Cardiac muscle cell (in vitro differentiated cells and primary cell): ENCODE measurements around the gene NFATC3. TPM values are rescaled to one million over a fixed set of nuclear protein-coding genes. Genes with fewer than 3 reads are reported as not detected.
A peak's percentile ranks its signal among the peaks of the same experiment; 100 is the strongest.

Experiments used
- DNase-seq, 2 donors: peaks; one replicate each; pipeline versions ENCODE4 v3.0.0 to v3.0.0-alpha.2; 2010 to 2017; ENCODE audit warnings: low read depth in 1 of 2, low spot score in 1 of 2
- H3K27ac ChIP-seq: fragments of 200-600 bp; sonication (generic); 2 replicates; pipeline ENCODE4 v1.5.1; 2016
- H3K27me3 ChIP-seq: fragments of 200-600 bp; sonication (generic); 2 replicates; pipeline ENCODE4 v1.6.0; 2016; ENCODE audit warnings: control low read depth
- H3K36me3 ChIP-seq: fragments of 200-600 bp; sonication (generic); 2 replicates; pipeline ENCODE4 v1.5.1; 2016; ENCODE audit warnings: control low read depth
- H3K4me1 ChIP-seq: fragments of 200-600 bp; sonication (generic); 2 replicates; pipeline ENCODE4 v1.8.1; 2017; ENCODE audit warnings: low read depth, mild to moderate bottlenecking, mixed run types
- H3K4me3 ChIP-seq: fragments of 200-600 bp; sonication (generic); 2 replicates; pipeline ENCODE4 v1.5.1; 2016; ENCODE audit warnings: mild to moderate bottlenecking
- H3K9me3 ChIP-seq: fragments of 200-600 bp; sonication (generic); 2 replicates; pipeline ENCODE4 v1.5.1; 2017; ENCODE audit warnings: low read depth, mild to moderate bottlenecking, control low read depth
- CTCF ChIP-seq: IDR thresholded peaks from 2 replicates; pipeline ENCODE4 v1.5.1; 2012; ENCODE audit warnings: low read depth, mild to moderate bottlenecking, low read length
- polyA plus RNA-seq: library from polyadenylated mRNA; unstranded; fragments of >200 nt; fragmentation: Nextera tagmentation; extraction: Ambion mirVana; gene quantifications from 2 replicates; pipeline ENCODE4 v1.2.1, GENCODE V29; 2016
- total RNA-seq: library from RNA; depleted of rRNA; stranded (reverse); fragments of >200 nt; gene quantifications from 2 replicates; pipeline ENCODE4 v1.2.3, GENCODE V29; 2016

The NFATC3 gene
- total and polyA plus RNA-seq, 2 experiments from 2014 or later: 13.6 to 26.2 TPM

GRCh38 chr16:68083861-68084503, 1.2 kb upstream of the NFATC3 start:
- Histone ChIP-seq H3K4me3 (peak overlapping the region; percentile 45), H3K27ac (peak overlapping the region; percentile 82), H3K9me3 (no peaks in the 10 kb centered on the region), H3K27me3 (no peaks in the 10 kb centered on the region), H3K4me1 (peaks cover 20% of the 10 kb centered on the region), H3K36me3 (no peaks in the 10 kb centered on the region)
- DNase-seq: peak; percentile 28 to 54
- TF ChIP-seq CTCF: no peak

DNA sequence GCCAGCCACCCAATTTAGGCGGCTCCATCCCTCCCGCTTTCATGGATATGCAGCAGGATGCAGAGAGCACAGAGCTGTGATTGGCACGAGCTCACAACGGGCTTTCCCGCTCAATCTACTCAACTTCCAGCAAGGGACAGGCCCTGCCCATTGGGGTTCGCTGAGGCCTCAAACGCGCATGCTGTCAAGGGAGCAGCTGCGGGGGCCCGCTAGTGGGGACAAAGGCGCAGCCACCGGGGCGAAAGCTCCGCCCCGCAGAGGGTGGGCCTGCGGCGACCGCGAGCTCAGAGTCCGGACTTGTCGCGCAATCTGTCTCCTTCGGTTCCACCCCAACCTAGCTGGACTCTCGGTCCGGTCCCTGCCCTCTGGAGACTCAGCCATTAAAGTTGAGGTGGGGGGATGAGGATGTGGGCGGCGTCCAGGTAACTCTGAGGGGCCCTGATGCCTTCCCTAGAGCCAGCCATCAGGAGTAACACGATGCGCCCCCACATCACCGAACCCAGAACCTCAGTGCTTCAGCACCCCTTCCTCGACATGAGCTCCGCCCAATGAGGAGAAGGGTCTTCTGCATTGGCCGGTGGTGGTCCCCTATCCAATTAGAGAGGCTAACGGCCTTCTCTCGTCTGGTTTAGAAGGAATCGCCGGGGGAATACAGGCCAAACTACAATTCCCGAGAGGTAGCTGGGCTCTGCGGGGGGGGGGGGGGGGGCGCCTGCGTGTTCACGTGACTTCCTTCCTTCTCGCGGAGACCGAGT, 489 bp upstream of the NFATC3 start:
- Histone ChIP-seq H3K4me1 (peaks cover 20% of the 10 kb centered on the region), H3K4me3 (peak overlapping the region; percentile 45), H3K36me3 (no peaks in the 10 kb centered on the region), H3K27ac (peak overlapping the region; percentile 82), H3K27me3 (no peaks in the 10 kb centered on the region), H3K9me3 (no peaks in the 10 kb centered on the region)
- no peak for TF ChIP-seq CTCF
- peak; percentile 72 to 85 for DNase-seq

GRCh38 chr16:68086336-68086841, 1.2 kb downstream of the NFATC3 start:
- no peaks in the 10 kb centered on the region for H3K9me3 ChIP-seq
- no peak for TF ChIP-seq CTCF
- H3K4me3 ChIP-seq: peak overlapping the region; percentile 81
- H3K36me3 ChIP-seq: no peaks in the 10 kb centered on the region
- peak; percentile 33 to 53 for DNase-seq
- H3K27me3 ChIP-seq: no peaks in the 10 kb centered on the region
- H3K27ac ChIP-seq: peak overlapping the region; percentile 88
- peaks cover 25% of the 10 kb centered on the region for H3K4me1 ChIP-seq

DNA sequence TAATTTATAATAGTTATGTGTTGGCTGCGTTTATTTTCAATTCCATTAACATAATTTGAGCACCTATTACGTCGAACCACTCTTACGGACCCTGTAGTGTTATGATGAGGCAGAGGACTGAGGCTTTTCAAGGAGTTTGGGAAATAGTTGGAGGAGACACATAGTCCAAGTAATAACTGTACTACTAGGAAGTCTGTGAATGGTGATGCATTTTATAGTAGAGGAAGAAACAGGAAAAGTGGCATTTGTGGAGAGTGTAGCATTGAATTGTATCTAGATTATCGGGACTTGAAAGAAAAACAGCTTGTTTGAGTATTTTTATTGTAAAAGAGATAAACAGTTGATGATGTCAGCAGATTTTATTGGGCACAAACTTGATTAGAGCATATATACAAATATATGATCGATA, 1.7 kb downstream of the NFATC3 start:
- Histone ChIP-seq H3K27ac (peak overlapping the region; percentile 88), H3K4me1 (peaks cover 30% of the 10 kb centered on the region), H3K27me3 (no peaks in the 10 kb centered on the region), H3K36me3 (no peaks in the 10 kb centered on the region), H3K4me3 (peak overlapping the region; percentile 81), H3K9me3 (no peaks in the 10 kb centered on the region)
- no peak for DNase-seq
- no peak for TF ChIP-seq CTCF

DNA sequence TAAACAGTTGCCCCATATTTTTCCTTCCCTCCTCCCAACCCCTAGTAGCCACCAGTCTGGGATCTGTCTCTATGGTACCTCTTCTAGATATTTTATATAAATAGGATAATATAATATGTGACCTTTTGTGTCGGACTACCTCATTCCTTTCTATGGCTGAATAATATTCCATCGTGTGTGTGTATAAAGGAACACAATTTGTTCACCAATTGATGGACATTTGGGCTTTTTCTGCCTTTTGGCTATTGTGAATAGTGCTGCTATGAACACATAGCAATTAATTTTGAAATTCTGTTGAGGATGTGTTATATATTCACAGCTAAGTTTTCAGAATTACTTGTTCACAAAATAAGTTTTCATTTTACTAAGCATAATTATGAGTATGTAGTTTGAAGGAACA, 2.5 kb downstream of the NFATC3 start:
- Histone ChIP-seq H3K4me3 (no peak overlapping the region), H3K27me3 (no peaks in the 10 kb centered on the region), H3K36me3 (no peaks in the 10 kb centered on the region), H3K4me1 (peaks cover 31% of the 10 kb centered on the region), H3K27ac (no peak overlapping the region), H3K9me3 (no peaks in the 10 kb centered on the region)
- TF ChIP-seq CTCF: no peak
- DNase-seq: no peak
